ENCODE results near the gene POLR3F. TPM values are rescaled to one million over a fixed set of nuclear protein-coding genes. Genes with fewer than 3 reads are reported as not detected.

Gene POLR3F
- total and polyA plus RNA-seq, 2 donors (not counting 1 experiment from before 2014, with no cell fraction given), result 2.9 to 13.1 TPM

DNA sequence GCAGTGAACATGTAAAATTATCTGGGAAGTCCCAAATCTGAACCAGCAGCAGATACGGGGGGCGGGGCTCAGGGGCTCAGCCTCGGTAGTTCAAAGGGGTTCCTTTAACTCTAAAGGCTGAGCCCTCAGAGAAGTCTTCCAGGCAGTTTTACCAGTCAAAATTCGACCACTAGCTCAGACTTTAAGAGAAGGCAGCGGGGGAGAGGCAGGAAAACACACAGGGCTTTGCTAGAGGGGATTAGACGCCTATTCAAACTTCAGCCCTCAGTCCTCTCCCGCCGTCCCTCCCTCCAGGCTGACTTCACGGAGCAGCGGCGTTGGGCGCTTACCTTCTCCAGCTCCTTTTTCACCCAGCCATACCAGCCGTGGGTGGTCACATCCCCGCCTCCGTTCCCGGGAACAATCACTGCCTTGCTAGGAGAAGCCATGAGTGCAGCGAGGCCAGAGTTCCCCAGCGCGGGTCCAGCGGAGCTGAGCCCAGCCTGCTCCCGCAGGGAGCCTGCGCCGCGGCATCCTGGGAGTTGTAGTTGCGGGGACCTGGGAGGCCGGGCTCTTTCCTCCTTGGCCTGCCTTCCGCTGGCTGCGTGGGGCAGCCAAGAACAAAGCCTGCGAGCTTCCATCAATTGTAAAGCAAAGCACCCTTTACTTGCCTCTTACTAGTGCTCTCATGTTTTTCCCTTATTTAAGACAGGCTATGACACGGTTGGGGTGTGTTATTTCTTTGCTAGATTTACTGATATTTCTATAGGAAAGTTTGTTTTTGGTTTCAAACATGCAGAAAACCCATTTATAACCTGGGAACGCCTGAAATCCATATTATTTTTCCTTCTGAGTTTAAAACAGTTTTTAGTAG, 29.8 kb downstream of the POLR3F start, which contains the start of gene RBBP9:
Gene RBBP9, minus strand, starts transcription at position 486 of the 853 bp plus-strand sequence. Its CDS starts 58 bp downstream, at position 428.
- intact Hi-C loops (cut with micrococcal nuclease), result loop anchor here (1.0 to 2.0 kb wide), 8 partner anchors 9 to 926 kb away; partner anchors contain the start of genes DSTN, DZANK1, POLR3F and SMIM26
- Histone ChIP-seq H4K20me1 (ENCODE audit: control insufficient read depth, insufficient read depth, low read length, poor library complexity, severe bottlenecking) (no peaks in the 10 kb centered on the region), H3K4me1 (ENCODE audit: control insufficient read depth in 2 of 2, insufficient read depth in 2 of 2, low read length in 2 of 2) (peaks cover 7 to 11% of the 10 kb centered on the region in 2 donors), H3K27ac (ENCODE audit: low read length in 2 of 2) (peak within 1 kb of the TSS; percentile 38 to 78), H3K4me3 (ENCODE audit: control extremely low read depth in 1 of 5, extremely low read depth in 1 of 5, insufficient read depth in 1 of 5, low read depth in 2 of 5, low read length in 4 of 5) (peak within 1 kb of the TSS; percentile 74 to 96 (median 87)), H2AFZ (ENCODE audit: insufficient read depth, low read depth, low read length, poor library complexity, severe bottlenecking) (peak within 1 kb of the TSS; percentile 97), H3K27me3 (replicated peaks in 1 of 4; ENCODE audit: control extremely low read depth in 1 of 4, control insufficient read depth in 3 of 4, insufficient read depth in 4 of 4, low read length in 3 of 4) (no peaks in the 10 kb centered on the region), H3K36me3 (replicated peaks in 1 of 2; ENCODE audit: control extremely low read depth in 1 of 2, control insufficient read depth in 1 of 2, extremely low read depth in 1 of 2, insufficient read depth in 2 of 2, low read length in 1 of 2) (peaks cover 0 to 15% of the 10 kb centered on the region in 2 experiments), H3K9ac (ENCODE audit: low read length) (peak within 1 kb of the TSS; percentile 92), H3K9me3 (ENCODE audit: control extremely low read depth in 1 of 3, control insufficient read depth in 2 of 3, insufficient read depth in 1 of 3, low read length in 2 of 3) (no peaks in the 10 kb centered on the region), H3K4me2 (replicated peaks; ENCODE audit: low read depth, low read length, poor library complexity, severe bottlenecking) (peak within 1 kb of the TSS; percentile 74), H3K79me2 (ENCODE audit: control insufficient read depth, insufficient read depth, low read length) (peaks cover 5% of the 10 kb centered on the region)
- CTCF ChIA-PET, result interaction anchor here (1.0 to 4.7 kb wide), 4 partner anchors 10 to 209 kb away, joined by 3 to 34 read pairs (median 4); partner anchors contain the start of genes POLR3F, SEC23B and ZNF133
- H3K4me3 Mint-ChIP-seq, result peak within 1 kb of the TSS; percentile 98
- H3K27ac Mint-ChIP-seq, result peak within 1 kb of the TSS; percentile 89
- TF ChIP-seq EZH2 (IDR thresholded peaks at IDR 0.05; ENCODE audit: borderline replicate concordance, insufficient read depth, low read depth, low read length, poor library complexity, severe bottlenecking), result no peak
- TF ChIP-seq, protein P1, sequence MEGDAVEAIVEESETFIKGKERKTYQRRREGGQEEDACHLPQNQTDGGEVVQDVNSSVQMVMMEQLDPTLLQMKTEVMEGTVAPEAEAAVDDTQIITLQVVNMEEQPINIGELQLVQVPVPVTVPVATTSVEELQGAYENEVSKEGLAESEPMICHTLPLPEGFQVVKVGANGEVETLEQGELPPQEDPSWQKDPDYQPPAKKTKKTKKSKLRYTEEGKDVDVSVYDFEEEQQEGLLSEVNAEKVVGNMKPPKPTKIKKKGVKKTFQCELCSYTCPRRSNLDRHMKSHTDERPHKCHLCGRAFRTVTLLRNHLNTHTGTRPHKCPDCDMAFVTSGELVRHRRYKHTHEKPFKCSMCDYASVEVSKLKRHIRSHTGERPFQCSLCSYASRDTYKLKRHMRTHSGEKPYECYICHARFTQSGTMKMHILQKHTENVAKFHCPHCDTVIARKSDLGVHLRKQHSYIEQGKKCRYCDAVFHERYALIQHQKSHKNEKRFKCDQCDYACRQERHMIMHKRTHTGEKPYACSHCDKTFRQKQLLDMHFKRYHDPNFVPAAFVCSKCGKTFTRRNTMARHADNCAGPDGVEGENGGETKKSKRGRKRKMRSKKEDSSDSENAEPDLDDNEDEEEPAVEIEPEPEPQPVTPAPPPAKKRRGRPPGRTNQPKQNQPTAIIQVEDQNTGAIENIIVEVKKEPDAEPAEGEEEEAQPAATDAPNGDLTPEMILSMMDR (IDR thresholded peaks at IDR 0.05), result no peak
- no peaks in the 10 kb centered on the region for H3K9me3 Mint-ChIP-seq (ENCODE audit: insufficient read depth)
- POLR2A ChIA-PET, result interaction anchor here (1.3 to 3.2 kb wide), 4 partner anchors 10 to 209 kb away, joined by 3 to 27 read pairs (median 5); partner anchors contain the start of genes DTD1, DZANK1, POLR3F and SEC23B
- DNase-seq, result peak; percentile 81
- WGBS (ENCODE audit: insufficient coverage), result under 1% methylated on average over 25 of the region's 31 CpGs
- H3K27me3 Mint-ChIP-seq, result peaks cover 3% of the 10 kb centered on the region
- peaks cover 18% of the 10 kb centered on the region for H3K4me1 Mint-ChIP-seq
- ATAC-seq (ENCODE audit: low read depth), result peak; percentile 100

Measured in B cell (primary cell).